HEK293T (cell line): ENCODE results near the gene TXNIP.

Experiments used
- FOXM1 ChIP-seq: fragments of 450-650 bp; IDR thresholded peaks from 2 replicates; pipeline ENCODE4 v1.6.1; 2017; ENCODE audit warnings: mild to moderate bottlenecking, borderline replicate concordance
- HDGF ChIP-seq: fragments of 450-650 bp; IDR thresholded peaks from 2 replicates; pipeline ENCODE4 v1.6.1; 2017; ENCODE audit warnings: antibody characterized with exemption, borderline replicate concordance
- NFRKB ChIP-seq: fragments of 450-650 bp; IDR thresholded peaks from 2 replicates; pipeline ENCODE4 v1.6.1; 2016; ENCODE audit warnings: mild to moderate bottlenecking, moderate library complexity
- SP1 ChIP-seq: fragments of 450-650 bp; IDR thresholded peaks from 2 replicates; pipeline ENCODE4 v1.6.1; 2017
- TF ChIP-seq, protein P1 (sequence below): fragments of 450-650 bp; IDR thresholded peaks from 2 replicates; pipeline ENCODE4 v1.6.1; 2016

- TF ChIP-seq HDGF (no peak), FOXM1 (no peak), SP1 (no peak), NFRKB (no peak)
- TF ChIP-seq, protein P1, sequence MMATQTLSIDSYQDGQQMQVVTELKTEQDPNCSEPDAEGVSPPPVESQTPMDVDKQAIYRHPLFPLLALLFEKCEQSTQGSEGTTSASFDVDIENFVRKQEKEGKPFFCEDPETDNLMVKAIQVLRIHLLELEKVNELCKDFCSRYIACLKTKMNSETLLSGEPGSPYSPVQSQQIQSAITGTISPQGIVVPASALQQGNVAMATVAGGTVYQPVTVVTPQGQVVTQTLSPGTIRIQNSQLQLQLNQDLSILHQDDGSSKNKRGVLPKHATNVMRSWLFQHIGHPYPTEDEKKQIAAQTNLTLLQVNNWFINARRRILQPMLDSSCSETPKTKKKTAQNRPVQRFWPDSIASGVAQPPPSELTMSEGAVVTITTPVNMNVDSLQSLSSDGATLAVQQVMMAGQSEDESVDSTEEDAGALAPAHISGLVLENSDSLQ: no peak
Observed at GRCh38 chr1:145953861-145954260, 42.5 kb downstream of the TXNIP start.
